Effector CD4-positive, alpha-beta T cell (primary cell): ENCODE data around the gene RECQL5.

Experiments
- DNase-seq: peaks from one replicate; pipeline ENCODE4 v3.0.0-alpha.2; 2020

The RECQL5 gene

DNA sequence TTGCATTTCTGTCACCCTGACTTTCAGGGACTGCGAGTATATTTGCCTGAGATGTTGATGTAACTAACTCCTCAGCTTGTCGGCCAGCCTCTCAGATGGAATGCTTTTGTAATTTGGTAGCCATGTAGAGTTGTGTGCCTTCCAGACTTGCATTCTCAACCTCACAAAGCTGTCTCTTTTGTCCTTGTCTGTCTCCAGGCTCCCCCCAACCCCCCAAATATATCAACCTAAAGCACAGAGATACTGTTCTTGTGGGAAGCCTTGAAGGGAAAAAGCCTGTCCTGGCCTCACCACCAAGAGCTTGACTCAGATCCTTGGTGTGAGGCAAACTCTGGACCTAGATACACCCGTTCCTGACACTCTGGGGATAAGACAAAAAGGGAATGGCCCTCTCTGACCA, 18.5 kb upstream of the RECQL5 start:
- no peak for DNase-seq

DNA sequence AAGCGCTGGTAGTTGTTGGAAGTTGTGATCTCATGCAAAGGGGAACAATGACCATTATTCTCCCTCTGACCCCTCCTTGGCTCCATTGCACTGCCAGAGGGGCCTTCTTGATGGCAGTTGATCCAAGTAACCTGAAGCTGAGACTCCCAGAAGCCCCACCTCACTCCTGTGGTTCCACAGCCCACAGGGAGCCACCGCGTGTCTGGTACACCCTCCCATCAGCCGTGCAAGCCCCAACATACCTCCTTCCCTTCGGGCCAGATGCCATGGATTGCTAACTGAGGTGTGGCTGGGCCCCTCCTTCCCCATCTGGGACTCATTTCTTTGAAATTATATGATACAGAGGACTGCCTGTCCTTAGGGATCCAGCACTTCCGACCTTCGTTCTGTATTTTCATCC, 18.0 kb upstream of the RECQL5 start:
- no peak for DNase-seq

DNA sequence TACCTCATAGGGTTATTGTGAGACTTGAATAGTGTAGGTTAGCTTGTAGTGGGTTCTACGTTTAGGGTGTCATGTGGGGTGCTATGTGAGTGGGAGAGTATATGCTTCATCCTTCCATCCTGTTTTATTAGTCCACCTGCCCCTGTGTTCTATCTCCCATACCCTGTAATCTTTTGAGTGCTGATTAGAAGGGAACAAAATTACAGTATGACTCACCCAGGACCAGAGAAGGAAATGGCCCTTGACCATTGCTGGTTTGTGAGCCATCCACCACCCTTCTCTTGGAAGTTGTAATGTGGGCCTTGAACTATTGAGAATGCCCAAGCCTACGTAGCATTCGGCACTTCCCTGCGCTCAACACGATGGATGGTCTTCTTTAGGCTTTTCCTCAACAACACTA, 17.3 kb upstream of the RECQL5 start:
- DNase-seq: no peak

DNA sequence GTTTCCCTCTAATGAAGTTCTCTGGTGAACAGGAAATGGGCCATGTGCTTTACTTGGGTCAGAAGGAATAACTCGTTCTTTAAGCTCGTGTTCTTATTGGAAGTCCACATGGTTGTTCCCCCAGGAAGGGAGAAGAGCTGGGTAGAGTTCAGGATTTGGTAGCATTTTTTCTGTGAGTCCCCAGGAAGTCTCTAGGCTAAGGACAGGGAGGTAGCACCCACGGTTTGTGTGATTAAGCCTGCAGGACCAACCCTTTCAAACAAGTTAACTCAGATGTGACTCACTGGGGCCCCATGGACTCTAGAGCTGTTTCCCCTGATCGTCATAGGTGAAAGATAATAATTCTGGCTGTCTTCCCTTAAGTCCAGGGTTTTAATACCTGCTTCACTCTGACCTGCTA, 16.6 kb upstream of the RECQL5 start:
- no peak for DNase-seq

DNA sequence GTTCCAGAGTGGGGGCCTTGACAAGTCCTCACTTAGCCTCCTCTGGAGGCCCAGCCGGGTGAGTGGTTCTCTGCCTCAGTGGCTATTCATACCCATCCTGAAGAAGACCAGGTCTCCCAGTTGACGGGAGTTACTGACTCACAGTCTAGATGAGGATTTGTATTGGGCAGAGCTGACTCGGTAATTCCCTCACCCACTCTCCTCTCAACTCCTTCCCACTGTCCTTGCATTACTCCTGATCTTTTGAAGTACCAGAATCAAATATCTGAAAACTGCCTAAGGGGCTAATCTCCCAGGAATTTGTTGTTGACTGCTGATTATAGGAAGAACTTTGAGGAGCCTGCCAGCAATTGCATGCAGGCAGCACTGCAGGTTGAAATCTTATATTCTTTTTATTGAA, 14.3 kb upstream of the RECQL5 start:
- no peak for DNase-seq

DNA sequence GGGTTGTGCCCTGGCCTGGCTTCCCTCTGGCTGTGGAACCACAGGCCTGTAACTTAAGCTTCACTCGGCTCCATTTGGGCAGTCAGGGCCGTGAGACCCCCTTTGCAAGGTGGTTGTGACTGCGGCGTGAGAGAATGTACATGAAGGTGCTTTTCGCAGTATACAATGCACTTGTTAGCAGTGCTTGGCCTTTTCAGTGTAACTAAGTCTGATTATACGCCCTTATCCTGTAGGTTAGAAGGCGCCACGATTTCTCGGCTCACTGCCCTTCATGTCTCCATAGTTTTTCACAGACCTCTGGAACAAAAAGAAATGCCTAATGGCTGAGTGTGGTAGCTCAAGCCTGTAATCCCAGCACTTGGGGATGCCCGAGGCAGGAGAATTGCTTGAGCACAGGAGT, 13.5 kb upstream of the RECQL5 start:
- no peak for DNase-seq

DNA sequence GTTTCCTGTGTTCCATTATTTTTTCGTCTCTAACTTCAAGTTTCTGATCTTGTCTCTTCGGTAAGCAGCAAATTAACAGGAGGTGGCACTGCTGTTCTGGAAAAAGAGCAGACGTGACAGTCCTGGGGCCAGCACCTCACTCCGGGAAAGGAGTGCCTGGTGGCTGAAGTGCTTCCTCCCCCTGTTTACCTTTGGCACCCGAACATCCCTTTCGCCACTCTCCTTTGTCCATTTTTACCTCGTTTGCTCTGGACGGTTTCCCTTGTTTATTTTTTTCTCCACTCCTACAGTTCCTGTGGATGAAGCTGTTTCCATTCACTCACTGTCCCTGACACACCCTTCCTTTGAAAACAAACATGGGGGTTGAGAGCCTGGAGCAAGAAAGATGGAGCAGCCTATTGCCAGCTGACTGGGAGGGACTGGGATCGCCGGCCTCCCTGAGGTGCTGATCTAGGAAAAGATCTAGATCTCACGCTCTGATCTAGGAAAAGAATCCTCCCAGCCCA, 12.8 kb upstream of the RECQL5 start:
- DNase-seq: no peak

DNA sequence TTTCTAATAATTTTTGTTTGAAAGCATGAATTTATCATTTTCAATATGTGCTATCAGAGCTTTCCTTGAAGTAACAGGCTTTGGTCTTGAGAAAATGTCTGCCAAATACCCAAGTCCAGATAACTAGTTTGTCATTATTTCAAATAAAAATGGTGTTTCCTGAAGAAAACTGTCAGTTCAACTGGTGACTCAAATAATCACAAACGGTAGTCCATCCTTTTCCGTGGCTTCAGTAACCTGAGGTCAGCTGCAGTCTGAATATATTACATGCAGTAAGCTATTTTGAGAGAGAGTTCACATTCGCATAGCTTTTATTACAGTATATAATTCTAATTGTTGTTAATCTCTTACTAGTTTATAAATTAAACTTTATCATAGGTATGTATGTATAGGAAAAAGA, 9.5 kb upstream of the RECQL5 start:
- no peak for DNase-seq

DNA sequence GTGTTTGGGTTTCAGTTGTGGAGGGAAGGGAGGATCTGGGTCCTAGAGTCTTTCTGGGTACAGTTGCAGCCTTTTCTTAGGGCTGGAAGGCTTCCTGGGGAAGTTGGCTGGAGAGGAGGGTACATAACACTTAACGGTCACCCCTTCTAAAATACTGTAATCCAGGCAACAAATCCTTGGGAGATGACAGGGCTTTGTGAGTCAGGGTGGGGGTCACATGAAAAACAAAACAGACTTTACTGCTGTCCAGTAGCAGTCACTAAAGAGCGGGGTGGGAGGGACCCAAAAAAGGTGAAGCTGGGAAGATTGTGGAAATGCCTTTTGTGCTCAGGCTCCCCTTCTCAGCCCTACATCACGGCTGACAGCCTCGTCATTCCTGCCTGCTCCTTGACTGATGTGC, 6.5 kb upstream of the RECQL5 start:
- DNase-seq: no peak

DNA sequence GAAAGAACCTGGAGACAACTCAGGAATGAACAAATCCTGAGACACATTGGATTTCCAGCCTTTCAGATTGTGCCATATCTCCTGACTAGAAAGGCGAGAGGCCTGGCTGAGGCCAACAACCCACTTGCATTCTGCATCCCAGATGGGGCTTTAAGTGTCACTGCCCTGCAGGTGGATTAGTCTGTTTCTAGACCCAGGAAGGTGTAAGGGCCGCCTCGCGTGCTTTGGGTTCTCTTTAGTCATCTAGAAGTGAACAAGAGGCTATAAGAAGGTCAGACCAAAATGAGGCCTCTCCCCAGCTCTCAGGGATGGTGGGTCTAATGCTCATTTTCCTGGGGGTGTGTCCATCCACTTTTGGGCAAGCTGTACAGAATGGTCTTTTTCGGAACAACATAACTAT, 5.1 kb upstream of the RECQL5 start:
- DNase-seq: no peak

DNA sequence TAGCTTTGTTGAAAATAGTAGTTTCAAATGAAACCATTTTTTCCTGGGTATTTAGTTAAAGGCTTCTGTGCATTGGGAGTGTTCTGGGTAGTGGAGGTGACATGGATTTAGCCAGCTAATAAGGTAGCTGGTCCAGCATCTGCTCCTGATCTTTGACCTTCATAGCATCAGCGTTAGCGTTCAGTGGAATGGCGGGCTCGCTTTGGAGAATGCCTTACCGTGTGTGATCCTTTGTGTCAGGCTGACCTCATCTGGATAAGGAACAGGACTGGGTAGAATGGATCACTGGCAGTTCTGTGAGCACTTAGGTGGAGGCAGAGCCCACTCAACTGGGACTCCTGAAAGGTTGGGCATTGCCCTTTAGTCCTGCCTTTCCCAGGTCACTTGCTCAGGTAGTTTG, 3.9 kb upstream of the RECQL5 start:
- DNase-seq: no peak

DNA sequence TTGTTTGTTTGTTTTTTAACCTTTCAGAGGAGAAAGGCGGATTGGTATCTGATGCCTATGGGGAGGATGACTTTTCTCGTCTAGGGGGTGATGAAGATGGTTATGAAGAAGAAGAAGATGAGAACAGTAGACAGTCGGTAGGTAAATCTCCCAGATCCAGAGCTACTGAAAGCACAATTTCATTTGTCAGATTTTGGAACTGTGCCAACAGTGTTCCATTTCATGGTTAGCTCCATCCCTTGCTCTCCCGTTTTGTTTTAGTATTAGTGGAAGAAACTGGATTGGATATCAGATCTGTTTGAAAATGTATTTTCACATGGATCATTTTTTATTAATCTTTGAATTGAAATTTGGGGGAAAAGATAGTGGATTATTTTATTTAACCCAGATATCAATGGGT, 1.5 kb upstream of the RECQL5 start:
- DNase-seq: no peak

DNA sequence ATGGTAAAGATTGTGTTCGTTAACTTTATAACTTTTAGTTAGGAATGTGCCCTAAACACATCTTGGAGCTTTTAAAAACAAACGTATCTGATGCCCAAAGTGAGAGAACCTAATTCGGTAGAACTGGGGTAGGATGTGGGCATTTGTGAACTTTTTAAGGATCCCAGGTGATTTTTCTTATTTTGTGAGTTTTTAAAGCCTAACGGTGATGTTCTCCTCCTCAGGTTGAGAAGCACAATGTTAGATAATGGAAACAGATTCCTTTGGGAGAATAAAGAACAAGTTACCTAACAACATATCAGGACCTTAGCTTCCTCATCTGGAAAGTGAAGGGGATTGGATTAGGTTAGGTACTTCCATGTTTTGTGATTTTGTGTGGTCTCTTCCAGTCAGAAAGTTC, 871 bp upstream of the RECQL5 start:
- no peak for DNase-seq

DNA sequence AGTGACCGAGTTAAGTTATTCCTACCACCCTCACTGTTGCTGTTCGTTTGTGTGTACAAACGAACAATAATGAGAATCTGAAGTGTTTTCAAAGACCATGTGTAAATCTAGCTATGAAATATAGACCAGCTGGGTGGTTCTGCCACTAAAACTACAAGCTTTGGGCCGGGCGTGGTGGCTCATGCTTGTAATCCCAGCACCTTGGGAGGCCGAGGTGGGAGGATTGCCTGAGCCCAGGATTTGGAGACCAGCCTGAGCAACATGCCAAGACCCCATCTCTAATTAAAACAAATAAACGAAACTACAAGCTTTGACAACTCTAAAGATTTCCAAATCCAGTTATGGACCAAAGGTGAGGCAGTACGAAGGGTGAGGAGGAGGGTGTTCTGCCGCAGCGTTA, 973 bp downstream of the RECQL5 start:
- DNase-seq: no peak

DNA sequence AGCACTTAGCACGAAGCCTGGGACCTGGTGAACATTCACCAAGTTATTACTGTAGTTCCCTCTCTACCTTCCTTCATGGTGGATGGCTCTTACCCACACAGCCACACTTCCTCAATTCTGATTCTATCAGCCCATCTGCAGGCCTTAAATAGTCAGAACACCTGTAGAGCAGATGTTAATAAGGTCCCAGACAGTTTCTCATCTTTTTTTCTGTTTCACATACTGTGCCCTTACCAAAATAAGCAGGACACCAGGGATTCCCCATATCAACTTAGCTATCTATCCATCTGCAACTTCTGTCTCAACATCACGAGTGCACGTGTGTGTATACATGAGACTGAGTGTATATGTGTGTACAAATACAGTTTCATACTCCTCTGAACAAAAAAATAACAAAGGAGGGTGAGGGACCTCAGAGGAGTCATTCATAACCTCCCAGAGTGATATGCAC, 2.8 kb downstream of the RECQL5 start:
- no peak for DNase-seq

DNA sequence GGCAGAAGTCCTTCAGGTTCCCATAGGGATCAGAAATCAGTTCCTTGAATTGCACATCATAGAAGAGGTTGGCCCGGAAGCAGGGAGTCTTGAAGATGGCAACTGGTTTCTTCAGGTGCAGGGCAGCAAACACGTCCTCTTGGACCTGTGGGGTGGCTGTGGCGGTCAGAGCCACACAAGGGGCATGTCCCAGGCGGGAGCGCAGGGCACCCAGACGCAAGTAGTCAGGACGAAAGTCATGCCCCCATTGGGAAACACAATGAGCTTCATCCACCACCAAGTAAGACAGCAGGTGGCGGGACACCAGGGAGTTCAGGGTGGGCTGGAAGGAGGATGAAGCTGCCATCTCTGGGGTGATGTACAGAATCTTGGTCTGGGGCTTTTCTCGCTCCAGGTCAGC, 4.4 kb downstream of the RECQL5 start:
- DNase-seq: no peak

DNA sequence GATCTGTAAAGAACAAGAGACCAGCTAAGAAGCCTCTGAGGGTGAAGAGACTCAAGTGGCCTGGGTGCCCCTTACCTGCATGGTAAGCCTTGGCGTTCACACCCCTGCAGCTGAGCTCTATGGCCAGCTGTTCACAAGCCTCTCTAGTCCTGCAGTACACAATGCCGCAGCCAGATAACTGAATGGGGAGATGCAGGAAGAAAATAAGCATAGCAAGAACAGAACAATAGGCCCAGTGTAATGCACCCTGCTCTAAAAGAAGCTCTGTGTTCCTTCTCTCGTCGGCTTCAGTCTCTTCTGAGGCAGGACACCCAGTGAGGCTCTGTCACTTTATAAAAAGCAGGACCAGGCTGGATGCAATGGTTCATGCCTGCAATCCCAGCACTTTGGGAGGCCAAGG, 5.4 kb downstream of the RECQL5 start:
- no peak for DNase-seq

DNA sequence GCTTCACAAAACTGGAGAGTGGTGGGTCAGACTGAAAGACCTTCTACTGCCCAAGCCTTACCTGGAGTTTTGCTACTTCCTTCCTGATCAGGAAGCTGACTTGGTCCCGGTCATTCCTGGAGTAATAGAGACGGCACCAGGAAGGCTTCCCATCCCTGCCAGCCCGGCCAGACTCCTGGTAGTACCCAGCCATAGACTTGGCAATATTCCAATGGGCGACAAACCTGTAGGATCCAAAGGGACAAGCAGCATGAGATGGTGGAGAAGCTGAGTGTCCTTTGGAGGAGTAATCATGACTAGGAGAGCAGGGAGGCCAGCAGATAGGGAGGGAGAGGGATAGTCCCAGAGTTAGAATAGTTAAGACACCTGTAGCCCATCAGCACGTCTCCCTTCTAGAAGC, 8.7 kb downstream of the RECQL5 start:
- DNase-seq: no peak

DNA sequence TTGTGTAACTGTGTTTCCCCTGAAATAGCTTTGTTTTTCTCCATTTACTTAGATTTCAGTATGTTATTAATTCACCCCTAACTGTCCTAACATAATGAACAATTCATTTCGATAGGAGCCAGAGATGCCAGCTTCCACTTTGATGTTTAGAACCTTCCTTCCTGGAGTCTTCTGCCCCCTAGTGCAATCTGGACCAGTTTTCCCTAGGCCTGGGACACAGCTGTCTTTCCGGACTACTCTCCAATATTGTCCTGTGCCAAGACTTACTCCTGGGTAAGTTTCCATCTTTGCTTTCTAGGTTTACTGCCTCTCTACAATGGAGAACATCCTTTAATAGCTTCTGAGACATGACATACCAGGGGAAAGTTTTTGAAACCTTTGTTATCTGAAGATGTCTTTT, 12.8 kb downstream of the RECQL5 start:
- no peak for DNase-seq

DNA sequence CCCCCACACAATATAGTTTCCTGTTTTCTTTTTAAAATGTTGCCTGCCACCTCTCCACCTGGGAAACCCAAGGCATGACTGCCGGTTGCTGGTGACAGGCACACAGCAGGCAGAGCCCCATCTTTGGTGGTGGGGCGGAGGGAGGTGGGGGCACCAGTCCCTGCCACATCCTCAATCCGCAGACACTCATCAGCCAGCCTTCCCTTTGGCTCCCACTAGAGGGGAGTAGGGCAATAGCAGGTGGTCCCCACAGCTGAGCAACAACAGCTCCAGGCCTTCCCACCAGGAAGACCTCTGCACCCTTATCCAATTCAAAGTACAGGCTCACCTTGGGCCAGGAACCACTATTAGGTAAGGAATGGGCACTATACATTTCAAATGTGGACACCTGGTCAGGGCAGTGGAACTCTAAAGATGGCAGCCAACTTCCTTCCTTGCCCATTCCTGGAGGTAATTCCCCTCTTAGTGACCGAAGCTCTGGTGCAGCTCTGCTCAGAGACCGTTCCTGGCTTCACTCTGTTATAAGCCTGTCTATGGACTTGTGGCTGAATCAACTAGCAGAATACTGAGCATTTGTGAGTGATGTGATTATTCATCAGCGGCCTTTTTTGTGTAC, 13.9 kb downstream of the RECQL5 start:
- DNase-seq: no peak

DNA sequence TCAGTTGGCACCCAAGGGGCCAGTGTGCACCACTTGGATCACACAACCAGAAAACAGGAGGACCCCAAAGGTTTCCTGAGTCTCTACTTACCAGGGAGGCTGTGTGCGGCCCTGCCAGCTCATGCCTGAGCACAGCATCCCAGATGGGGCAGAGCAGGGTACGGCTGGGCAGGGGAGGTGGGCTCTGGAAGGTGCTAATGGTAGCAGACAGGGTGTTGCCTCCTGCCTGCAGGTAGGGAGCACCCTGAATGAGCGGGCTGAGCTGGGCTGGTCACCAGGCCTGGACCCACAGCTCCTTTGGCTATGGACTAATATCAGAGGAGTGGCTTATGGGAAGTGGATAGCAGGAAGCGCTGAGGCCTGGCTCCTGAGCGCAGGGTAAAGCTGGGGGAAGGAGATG, 14.6 kb downstream of the RECQL5 start:
- DNase-seq: no peak

DNA sequence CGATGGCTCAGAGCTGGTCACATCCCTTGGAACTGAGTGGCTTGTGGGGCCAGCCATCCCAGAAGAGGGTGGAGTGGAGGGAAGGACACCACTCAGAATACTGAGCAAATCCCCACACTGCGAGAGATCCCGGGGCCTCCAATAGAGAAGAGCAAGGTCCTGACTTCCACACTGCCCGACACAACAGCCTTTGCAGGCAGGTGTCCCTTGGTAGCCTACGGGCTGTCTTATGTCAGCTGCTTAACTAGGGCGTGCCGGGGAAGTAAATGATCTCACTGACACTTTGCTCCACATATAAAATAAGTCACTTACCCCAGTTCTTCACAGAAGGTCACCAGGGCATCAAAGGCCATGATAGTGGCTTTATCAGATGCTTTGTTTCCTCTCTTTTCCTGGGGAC, 16.1 kb downstream of the RECQL5 start:
- no peak for DNase-seq

DNA sequence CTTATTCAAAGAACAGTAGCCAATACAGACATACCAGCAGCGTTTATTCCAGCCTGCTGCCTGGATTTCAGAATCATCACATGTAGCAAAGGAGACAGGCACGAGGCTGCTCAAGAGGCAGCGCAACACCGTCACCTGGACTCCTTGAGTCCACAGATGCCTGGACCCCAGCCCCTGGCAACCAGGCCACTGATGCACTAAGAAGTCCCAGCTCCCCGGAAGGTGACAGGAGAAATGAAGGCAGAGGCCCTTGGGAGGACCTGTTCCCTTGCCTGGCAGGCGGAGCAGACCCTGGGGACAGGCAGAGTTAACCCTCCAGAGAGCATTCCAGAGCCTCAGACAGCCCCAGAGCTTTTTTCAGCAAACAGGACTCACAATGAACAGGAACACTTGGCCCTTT, 17.3 kb downstream of the RECQL5 start:
- no peak for DNase-seq

DNA sequence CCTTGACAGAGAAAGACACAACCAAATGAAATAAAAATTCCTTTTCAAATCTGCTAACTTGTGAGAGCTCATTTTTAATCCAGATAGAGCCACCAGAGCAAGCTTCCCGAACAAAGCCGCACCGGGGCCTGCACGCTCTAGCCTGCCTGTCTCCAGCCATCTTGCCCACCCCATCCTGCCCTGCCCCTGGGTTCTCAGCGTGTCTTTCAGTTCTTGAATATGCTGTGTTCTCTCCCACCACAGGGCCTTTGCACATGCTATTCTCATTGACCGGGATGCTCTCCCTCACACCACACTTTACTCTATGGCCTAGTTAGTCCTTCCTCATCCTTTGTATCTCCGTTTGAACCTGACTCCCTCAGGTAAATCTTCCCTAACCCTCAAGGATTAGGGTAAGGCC, 19.0 kb downstream of the RECQL5 start:
- DNase-seq: no peak

DNA sequence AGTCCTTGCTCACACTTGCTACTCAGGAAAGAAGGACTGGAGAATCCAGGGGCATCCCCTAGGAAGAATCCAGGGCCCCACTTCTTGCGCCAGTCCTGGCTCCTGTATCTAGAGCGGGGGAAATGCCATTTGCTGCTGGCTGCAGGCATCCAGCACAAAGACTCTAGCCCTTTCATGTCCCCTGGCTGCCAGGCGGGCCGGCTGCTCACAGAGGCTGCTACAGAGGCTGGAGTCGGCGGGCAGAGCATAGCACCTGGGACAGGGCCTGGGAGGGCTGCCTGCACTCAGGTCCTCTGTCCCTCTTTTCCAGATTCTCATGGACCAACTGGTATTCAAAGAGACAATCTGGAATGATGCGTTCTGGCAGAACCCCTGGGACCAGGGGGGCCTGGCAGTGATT, 19.9 kb downstream of the RECQL5 start:
- no peak for DNase-seq

DNA sequence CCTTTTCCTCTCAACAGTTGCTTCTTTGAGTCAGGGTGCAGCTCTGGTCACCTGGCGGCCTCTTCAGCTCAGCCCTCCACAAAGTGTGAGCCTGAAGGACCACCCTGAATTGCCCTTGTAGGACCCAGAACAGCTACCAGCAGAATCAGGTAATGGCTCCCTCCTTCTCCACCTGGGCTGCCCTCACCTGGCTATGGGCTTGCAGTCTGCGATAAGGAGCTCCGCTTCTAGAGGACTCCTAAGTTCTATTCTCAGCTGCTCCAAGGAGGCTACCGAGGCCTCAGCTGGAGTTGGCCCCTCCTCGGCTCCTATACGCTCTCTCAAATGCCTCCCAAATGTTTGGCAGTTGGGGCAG, 20.3 kb downstream of the RECQL5 start:
- DNase-seq: no peak
